Right kidney (tissue), 9 donors: ENCODE measurements around the gene GPT2.
A peak's percentile ranks its signal among the peaks of the same experiment; 100 is the strongest.

Source experiments
- DNase-seq: peaks from one replicate; pipeline ENCODE4 v3.0.0-alpha.2; 2016
- long read RNA-seq, 8 donors: transcript quantifications; one replicate each; lab custom pipeline, GENCODE V29; 2026

Gene GPT2, protein sequence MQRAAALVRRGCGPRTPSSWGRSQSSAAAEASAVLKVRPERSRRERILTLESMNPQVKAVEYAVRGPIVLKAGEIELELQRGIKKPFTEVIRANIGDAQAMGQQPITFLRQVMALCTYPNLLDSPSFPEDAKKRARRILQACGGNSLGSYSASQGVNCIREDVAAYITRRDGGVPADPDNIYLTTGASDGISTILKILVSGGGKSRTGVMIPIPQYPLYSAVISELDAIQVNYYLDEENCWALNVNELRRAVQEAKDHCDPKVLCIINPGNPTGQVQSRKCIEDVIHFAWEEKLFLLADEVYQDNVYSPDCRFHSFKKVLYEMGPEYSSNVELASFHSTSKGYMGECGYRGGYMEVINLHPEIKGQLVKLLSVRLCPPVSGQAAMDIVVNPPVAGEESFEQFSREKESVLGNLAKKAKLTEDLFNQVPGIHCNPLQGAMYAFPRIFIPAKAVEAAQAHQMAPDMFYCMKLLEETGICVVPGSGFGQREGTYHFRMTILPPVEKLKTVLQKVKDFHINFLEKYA
- long read RNA-seq, donor 1, transcript GPT2-201 (12 exons, 3,984 nt): major isoform, 6 of 8 reads
- long read RNA-seq, donor 1, partial matches to known transcripts: 0 of 8 reads
- long read RNA-seq, donor 1, other reads (novel, unspliced or antisense): 0 of 8 reads
- long read RNA-seq, donor 2, partial matches to known transcripts: 8 of 13 reads
- long read RNA-seq, donor 2, other reads (novel, unspliced or antisense): 0 of 13 reads
- long read RNA-seq, donor 3, partial matches to known transcripts: 0 of 4 reads
- long read RNA-seq, donor 3, other reads (novel, unspliced or antisense): 0 of 4 reads
- long read RNA-seq, donor 4, partial matches to known transcripts: 0 of 3 reads
- long read RNA-seq, donor 4, other reads (novel, unspliced or antisense): 0 of 3 reads
- long read RNA-seq, donor 5, transcript GPT2-201 (12 exons, 3,984 nt): major isoform, 8 of 8 reads
- long read RNA-seq, donor 5, partial matches to known transcripts: 0 of 8 reads
- long read RNA-seq, donor 5, other reads (novel, unspliced or antisense): 0 of 8 reads
- long read RNA-seq, donor 6, partial matches to known transcripts: 5 of 8 reads
- long read RNA-seq, donor 6, other reads (novel, unspliced or antisense): 0 of 8 reads
- long read RNA-seq, donor 7: 0 reads
- long read RNA-seq, donor 8, transcript GPT2-201 (12 exons, 3,984 nt): major isoform, 7 of 8 reads
- long read RNA-seq, donor 8, partial matches to known transcripts: 0 of 8 reads
- long read RNA-seq, donor 8, other reads (novel, unspliced or antisense): 0 of 8 reads

- peak; percentile 88 for DNase-seq
Measured at GRCh38 chr16:46883690-46884512, at the start of gene GPT2. Gene GPT2, plus strand, starts transcription at chr16:46884362. Its CDS starts 354 bp downstream, at chr16:46884716.

- no peak for DNase-seq
Measured at GRCh38 chr16:46836534-46837530, 47.3 kb upstream of the GPT2 start.

GRCh38 chr16:46839986-46840443, 44.1 kb upstream of the GPT2 start:
- no peak for DNase-seq

- DNase-seq: no peak
Measured at GRCh38 chr16:46842192-46842895, 41.8 kb upstream of the GPT2 start.

- DNase-seq: no peak
Measured at GRCh38 chr16:46843898-46844642, 40.1 kb upstream of the GPT2 start.

DNA sequence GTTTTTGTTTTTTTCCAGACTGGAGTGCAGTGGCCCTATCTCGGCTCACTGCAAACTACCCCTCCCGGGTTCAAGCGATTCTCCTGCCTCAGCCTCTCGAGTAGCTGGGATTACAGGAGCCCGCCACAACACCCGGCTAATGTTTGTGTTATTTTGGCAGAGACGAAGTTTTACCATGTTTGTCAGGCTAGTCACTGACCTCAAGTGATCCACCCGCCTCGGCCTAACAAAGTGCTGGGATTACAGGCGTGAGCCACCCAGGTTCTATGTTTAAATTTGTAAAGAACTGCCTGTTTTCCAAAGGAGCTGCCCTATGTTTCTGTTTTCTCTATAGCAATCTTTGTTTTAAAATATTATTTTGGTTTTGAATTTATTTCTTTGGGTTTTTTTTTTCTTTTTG, 39.4 kb upstream of the GPT2 start:
- DNase-seq: no peak

GRCh38 chr16:46845952-46846351, 38.2 kb upstream of the GPT2 start:
- no peak for DNase-seq

GRCh38 chr16:46848768-46849764, 35.1 kb upstream of the GPT2 start:
- no peak for DNase-seq

GRCh38 chr16:46850619-46851555, 33.3 kb upstream of the GPT2 start:
- DNase-seq: no peak

DNA sequence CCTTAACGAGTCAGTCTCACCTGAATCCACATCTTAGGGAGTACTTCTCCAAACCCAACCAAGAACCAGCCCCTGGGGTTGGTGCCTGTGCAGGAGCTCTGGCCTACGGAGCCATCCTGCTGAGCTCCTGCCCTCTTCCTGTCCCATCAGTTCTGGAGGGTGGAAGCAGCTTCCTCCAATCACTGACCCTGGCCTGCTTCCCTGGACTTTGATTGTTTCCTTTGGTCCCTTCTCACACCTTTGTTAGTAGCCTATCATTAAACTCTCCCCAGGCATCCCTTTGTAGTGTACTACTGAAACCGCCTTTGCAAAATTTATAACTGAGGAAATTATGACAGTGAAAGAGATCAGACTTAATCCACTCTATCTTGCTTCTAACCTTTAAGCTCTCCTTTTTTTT, 32.0 kb upstream of the GPT2 start:
- DNase-seq: no peak

- peak; percentile 53 for DNase-seq
Measured at GRCh38 chr16:46853713-46854443, 30.3 kb upstream of the GPT2 start.

DNA sequence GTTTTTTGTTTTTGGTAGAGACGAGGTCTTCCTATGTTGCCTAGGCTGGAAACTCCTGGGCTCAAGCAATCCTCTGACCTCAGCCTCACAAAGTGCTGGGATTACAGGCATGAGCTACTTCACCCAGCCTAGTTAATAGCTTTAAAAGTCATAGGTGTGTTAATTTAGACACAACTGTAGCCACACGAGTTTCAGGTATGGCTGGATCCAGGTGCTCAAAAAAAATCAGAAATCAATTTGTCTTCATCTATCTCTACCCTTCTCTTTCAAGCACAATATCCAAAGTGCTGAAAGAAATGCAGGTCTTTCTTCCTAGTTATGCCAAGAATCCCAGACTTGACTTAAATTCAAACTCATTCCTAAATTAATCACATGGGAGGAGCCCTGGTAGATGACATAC, 29.3 kb upstream of the GPT2 start:
- no peak for DNase-seq

GRCh38 chr16:46855389-46855788, 28.8 kb upstream of the GPT2 start:
- DNase-seq: no peak

GRCh38 chr16:46857368-46857945, 26.7 kb upstream of the GPT2 start:
- DNase-seq: peak; percentile 27

- no peak for DNase-seq
Measured at GRCh38 chr16:46858151-46858550, 26.0 kb upstream of the GPT2 start.
